ENCODE measurements around the gene PTEN. TPM values are rescaled to one million over a fixed set of nuclear protein-coding genes. Genes with fewer than 3 reads are reported as not detected.

PTEN gene
- total and polyA plus RNA-seq, 9 of the 15 experiments (the other 6 are each of a cell fraction or from before 2014, with no cell fraction given): 8.4 to 56.9 (median 22.2) TPM

GRCh38 chr10:87817609-87818504 lies 45.6 kb upstream of the PTEN start, which contains the start of gene ATAD1 (continued):
- TF ChIP-seq NR2C2 (CRISPR knock-in tag; IDR thresholded peaks at IDR 0.05): peak; percentile 63; the same call in 1 of the 2 replicates
- TF ChIP-seq NR2C2 (tag; IDR thresholded peaks at IDR 0.05): peak; percentile 99
- no peak for TF ChIP-seq ATF1 (CRISPR knock-in tag; IDR thresholded peaks at IDR 0.05)
- 0 out of 2 replicates have a peak, but pooled peaks have one; percentile 2 for TF ChIP-seq ATF1 (tag; IDR thresholded peaks at IDR 0.05)
- TF ChIP-seq ESRRA (IDR thresholded peaks at IDR 0.05; ENCODE audit: borderline replicate concordance, low read depth): peak; percentile 78
- peak; percentile 58; the same call in 1 of the 2 replicates for TF ChIP-seq ZNF584 (CRISPR knock-in tag; IDR thresholded peaks at IDR 0.05; ENCODE audit: low read depth)
- no peak for TF ChIP-seq ZNF668 (CRISPR knock-in tag; IDR thresholded peaks at IDR 0.05)
- TF ChIP-seq RBBP5 (IDR thresholded peaks at IDR 0.05; ENCODE audit: borderline replicate concordance, insufficient read depth, low read length, poor library complexity, severe bottlenecking): peak; percentile 61
- TF ChIP-seq MTA1 (IDR thresholded peaks at IDR 0.05; ENCODE audit: borderline replicate concordance): no peak
- no peak for TF ChIP-seq MEF2D (tag; conservative IDR thresholded peaks at IDR 0.05; ENCODE audit: low read depth)
- no peak for TF ChIP-seq THRAP3 (IDR thresholded peaks at IDR 0.05; ENCODE audit: borderline replicate concordance)
- peak; percentile 50 for TF ChIP-seq HCFC1 (IDR thresholded peaks at IDR 0.05; ENCODE audit: low read depth, low read length)
- TF ChIP-seq ZNF12 (CRISPR knock-in tag; IDR thresholded peaks at IDR 0.05): no peak
- TF ChIP-seq TBP (optimal IDR thresholded peaks at IDR 0.05; ENCODE audit: low read depth, low read length): peak; percentile 45
- TF ChIP-seq HMGN3 (IDR thresholded peaks at IDR 0.05; ENCODE audit: borderline replicate concordance, extremely low read depth, insufficient read length, low read depth, low read length): peak; percentile 71
- no peak for TF ChIP-seq E2F8 (IDR thresholded peaks at IDR 0.05; ENCODE audit: low read depth, partially characterized antibody)
- peak; percentile 44; the same call in 1 of the 2 replicates for TF ChIP-seq SIN3B (IDR thresholded peaks at IDR 0.05; ENCODE audit: low read depth)
- peak; percentile 95 for TF ChIP-seq NR2C1 (IDR thresholded peaks at IDR 0.05)
- TF ChIP-seq NR2C1 (tag; IDR thresholded peaks at IDR 0.05): peak; percentile 96
- peak; percentile 34 for TF ChIP-seq ZFP36 (IDR thresholded peaks at IDR 0.05; ENCODE audit: low read depth, low read length, partially characterized antibody)
- TF ChIP-seq ARID4B (CRISPR knock-in tag; IDR thresholded peaks at IDR 0.05): peak; percentile 56; the same call in 1 of the 2 replicates
- TF ChIP-seq ZKSCAN3 (CRISPR knock-in tag; IDR thresholded peaks at IDR 0.05): no peak

Measured in K562 (cell line).